ENCODE data around the gene VCAN.

VCAN gene

GRCh38 chr5:83513081-83513480, 41.5 kb downstream of the VCAN start:
- TF ChIP-seq, protein P1, sequence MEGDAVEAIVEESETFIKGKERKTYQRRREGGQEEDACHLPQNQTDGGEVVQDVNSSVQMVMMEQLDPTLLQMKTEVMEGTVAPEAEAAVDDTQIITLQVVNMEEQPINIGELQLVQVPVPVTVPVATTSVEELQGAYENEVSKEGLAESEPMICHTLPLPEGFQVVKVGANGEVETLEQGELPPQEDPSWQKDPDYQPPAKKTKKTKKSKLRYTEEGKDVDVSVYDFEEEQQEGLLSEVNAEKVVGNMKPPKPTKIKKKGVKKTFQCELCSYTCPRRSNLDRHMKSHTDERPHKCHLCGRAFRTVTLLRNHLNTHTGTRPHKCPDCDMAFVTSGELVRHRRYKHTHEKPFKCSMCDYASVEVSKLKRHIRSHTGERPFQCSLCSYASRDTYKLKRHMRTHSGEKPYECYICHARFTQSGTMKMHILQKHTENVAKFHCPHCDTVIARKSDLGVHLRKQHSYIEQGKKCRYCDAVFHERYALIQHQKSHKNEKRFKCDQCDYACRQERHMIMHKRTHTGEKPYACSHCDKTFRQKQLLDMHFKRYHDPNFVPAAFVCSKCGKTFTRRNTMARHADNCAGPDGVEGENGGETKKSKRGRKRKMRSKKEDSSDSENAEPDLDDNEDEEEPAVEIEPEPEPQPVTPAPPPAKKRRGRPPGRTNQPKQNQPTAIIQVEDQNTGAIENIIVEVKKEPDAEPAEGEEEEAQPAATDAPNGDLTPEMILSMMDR (conservative IDR thresholded peaks at IDR 0.05; ENCODE audit: low read depth), result no peak
- ChIA-PET CTCF (no interaction called here), POLR2A (ENCODE audit: low non-redundant PET) (no interaction called here)
- no peak overlapping the region for H3K27ac ChIP-seq
- DNase-seq (ENCODE audit: low spot score), result no peak

- TF ChIP-seq, protein P1 (conservative IDR thresholded peaks at IDR 0.05; ENCODE audit: low read depth), result no peak
- no peak overlapping the region for H3K27ac ChIP-seq
- CTCF ChIA-PET, result no interaction called here
- no peak for DNase-seq (ENCODE audit: low spot score)
- POLR2A ChIA-PET (ENCODE audit: low non-redundant PET), result no interaction called here
Measured at GRCh38 chr5:83513491-83513890, 41.9 kb downstream of the VCAN start.

GRCh38 chr5:83516377-83516776, 44.8 kb downstream of the VCAN start:
- ChIA-PET CTCF (no interaction called here), POLR2A (ENCODE audit: low non-redundant PET) (no interaction called here)
- no peak for DNase-seq (ENCODE audit: low spot score)
- H3K27ac ChIP-seq, result no peak overlapping the region
- TF ChIP-seq, protein P1 (conservative IDR thresholded peaks at IDR 0.05; ENCODE audit: low read depth), result no peak

- ChIA-PET POLR2A (ENCODE audit: low non-redundant PET) (no interaction called here), CTCF (interaction anchor here (0.6 to 0.7 kb wide), 3 partner anchors 10 to 1059 kb away, joined by 3 to 4 read pairs (median 3); no protein-coding TSS in a partner anchor)
- no peak for DNase-seq (ENCODE audit: low spot score)
- H3K27ac ChIP-seq, result no peak overlapping the region
- TF ChIP-seq, protein P1 (conservative IDR thresholded peaks at IDR 0.05; ENCODE audit: low read depth), result no peak
Measured at GRCh38 chr5:83517072-83517687, 45.6 kb downstream of the VCAN start.

DNA sequence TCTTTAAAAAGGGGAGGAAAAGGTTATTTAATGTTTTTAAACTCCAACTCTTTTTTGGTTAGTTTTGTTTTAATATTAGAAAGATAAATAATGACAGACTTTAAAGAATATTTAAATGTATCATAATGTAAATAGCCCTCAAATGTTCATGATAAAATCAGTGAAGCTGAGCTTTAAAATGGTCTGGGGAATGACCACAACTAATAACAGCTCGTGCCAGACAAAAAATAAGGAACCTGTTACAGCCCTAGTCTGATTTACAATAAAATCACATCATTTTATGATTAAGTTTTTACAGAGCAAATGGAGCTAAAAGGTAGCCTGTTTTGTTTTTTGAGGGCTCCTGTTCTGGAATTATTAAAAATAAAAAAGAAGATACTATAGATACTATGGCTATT, 46.1 kb downstream of the VCAN start:
- POLR2A ChIA-PET (ENCODE audit: low non-redundant PET), result no interaction called here
- TF ChIP-seq, protein P1 (conservative IDR thresholded peaks at IDR 0.05; ENCODE audit: low read depth), result no peak
- CTCF ChIA-PET, result interaction anchor here (0.6 kb wide), 2 partner anchors 90 to 1060 kb away, joined by 3 to 4 read pairs; no protein-coding TSS in a partner anchor
- no peak for DNase-seq (ENCODE audit: low spot score)
- no peak overlapping the region for H3K27ac ChIP-seq

DNA sequence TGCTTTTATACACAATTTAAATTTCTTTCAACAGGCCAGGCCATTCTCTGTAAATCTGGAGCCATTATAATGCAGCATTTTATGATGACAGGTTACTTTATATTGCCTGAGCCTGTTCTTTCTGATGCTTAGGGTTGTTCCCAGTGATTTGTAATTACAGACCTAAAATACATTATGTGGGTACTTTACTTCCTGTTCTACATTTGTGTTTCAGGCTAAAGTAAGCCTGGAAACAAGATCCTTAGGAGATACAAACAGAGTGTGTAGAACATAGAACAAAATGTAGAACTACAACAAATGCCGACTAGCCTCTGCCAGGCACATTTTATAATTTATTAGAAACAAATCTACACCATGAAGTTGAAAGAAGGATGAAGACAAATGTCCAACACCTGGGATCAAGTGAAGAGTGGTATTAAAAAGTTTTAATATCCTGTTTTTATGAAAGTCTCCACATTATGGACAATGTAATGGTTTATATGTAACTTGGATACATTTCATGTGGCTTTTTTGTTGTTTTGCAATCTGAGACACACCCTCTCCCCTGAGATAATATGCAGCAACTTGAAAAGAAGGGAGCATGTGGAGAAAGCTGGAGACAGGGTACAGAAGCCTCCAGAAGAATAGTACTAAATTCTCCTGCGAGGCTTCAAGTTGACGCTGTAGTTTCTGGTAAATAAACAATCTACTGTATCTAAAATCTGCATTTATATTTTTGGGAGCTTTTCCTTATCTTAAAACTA, 46.9 kb downstream of the VCAN start:
- H3K27ac ChIP-seq, result no peak overlapping the region
- CTCF ChIA-PET, result no interaction called here
- POLR2A ChIA-PET (ENCODE audit: low non-redundant PET), result no interaction called here
- TF ChIP-seq, protein P1 (conservative IDR thresholded peaks at IDR 0.05; ENCODE audit: low read depth), result no peak
- no peak for DNase-seq (ENCODE audit: low spot score)

Measured in RWPE1 (cell line).